Measurements from ENCODE around the gene ITPA. TPM values are rescaled to one million over a fixed set of nuclear protein-coding genes. Genes with fewer than 3 reads are reported as not detected.

The ITPA gene
- total and polyA plus RNA-seq, 10 of the 15 experiments (the other 5 are each of a cell fraction or from before 2014, with no cell fraction given), result 5.5 to 124 (median 66.3) TPM

DNA sequence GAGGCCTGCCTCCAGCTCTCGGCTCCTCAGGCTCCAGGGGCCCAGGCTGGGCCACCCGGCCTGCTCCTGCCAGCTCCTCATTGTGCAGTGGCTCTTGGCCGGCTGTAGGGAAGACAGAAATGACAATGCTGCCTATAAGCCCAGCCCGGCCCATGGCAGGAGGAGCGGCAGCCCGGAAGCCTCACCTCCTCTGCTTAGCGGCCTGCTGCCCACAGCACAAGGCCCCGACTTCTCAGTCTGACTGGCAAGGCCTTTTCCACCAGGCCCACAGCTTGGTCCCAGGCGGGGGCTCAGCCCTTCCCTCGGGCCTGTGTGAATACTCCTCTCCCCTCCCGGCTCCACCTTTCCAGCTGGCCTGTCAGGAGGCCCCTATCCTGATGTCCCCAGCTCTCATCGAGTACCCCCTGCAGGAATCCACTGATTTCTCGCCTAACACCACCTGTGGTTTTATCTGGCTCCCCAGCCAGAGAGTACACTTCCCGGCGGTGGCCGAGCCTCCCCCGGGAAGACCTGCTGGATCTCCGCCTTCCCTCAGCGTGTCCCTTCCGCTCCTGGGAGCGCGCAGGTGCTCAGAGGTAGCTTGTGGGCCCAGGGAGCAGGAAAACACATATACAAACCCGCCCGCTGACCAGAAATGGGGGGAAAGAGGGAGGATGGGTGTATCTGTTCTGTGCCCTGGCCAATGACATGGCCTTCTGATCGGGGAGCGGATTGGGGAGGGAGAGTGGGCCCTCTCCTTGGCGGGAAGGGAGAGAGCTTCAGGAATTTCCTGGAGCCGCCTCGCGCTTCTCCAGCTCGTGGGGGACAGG is 5.8 kb upstream of the ITPA start:
- POLR2A ChIA-PET, result interaction anchor here (1.4 kb wide), 1 partner anchor 46 kb away, joined by 7 read pairs; no protein-coding TSS in a partner anchor
- intact Hi-C loops (cut with micrococcal nuclease; ENCODE audit: unreplicated experiment) (loop anchor here (10.0 kb wide), 1 partner anchor 159 kb away; the partner anchor contains the start of genes GNRH2 and MRPS26), in situ Hi-C loops (cut with MboI) (no loop called here)
- H3K79me2 ChIP-seq (ENCODE audit: control insufficient read depth, insufficient read depth, low read length), result peaks cover 22% of the 10 kb centered on the region
- H2AFZ ChIP-seq (ENCODE audit: control insufficient read depth, low read depth, low read length), result peak overlapping the region; percentile 99
- H3K36me3 ChIP-seq (ENCODE audit: control insufficient read depth in 2 of 2, insufficient read depth in 2 of 2, low read length in 1 of 2), result peaks cover 8 to 9% of the 10 kb centered on the region in 2 experiments; a peak in 3 of 4 replicates
- CTCF ChIA-PET, result interaction anchor here (0.7 to 1.6 kb wide), 5 partner anchors 15 to 279 kb away, joined by 3 to 7 read pairs (median 5); no protein-coding TSS in a partner anchor
- no peak for DNase-seq (ENCODE audit: low read depth, low spot score)
- TSS peak; percentile 70 for BruUV-seq (replicated peaks)
- H3K4me2 ChIP-seq (ENCODE audit: control insufficient read depth, insufficient read depth), result peak overlapping the region; percentile 89
- SMC1A ChIA-PET (ENCODE audit: uncharacterized antibody, unreplicated experiment), result interaction anchor here (0.6 to 1.1 kb wide), 2 partner anchors 14 to 16 kb away, joined by 4 to 5 read pairs; no protein-coding TSS in a partner anchor
- peak overlapping the region; percentile 89 for H3K4me3 ChIP-seq
- H3K27me3 ChIP-seq (replicated peaks in 1 of 2; ENCODE audit: control insufficient read depth in 2 of 2, insufficient read depth in 2 of 2, low read length in 1 of 2), result no peaks in the 10 kb centered on the region
- H4K20me1 ChIP-seq (ENCODE audit: control insufficient read depth, insufficient read depth), result no peaks in the 10 kb centered on the region
- peak overlapping the region; percentile 94 for H3K9ac ChIP-seq (ENCODE audit: control insufficient read depth, insufficient read depth, low read length)
- FAIRE-seq, result no peak
- RAD21 ChIA-PET (ENCODE audit: unreplicated experiment), result no interaction called here
- H3K4me1 ChIP-seq (ENCODE audit: control insufficient read depth, insufficient read depth, low read length), result peaks cover 4% of the 10 kb centered on the region
- H3K27ac ChIP-seq (ENCODE audit: control insufficient read depth, insufficient read depth), result peak overlapping the region; percentile 90
- 4% methylated on average over 31 of the region's 31 CpGs for WGBS (ENCODE audit: insufficient coverage, insufficient replicate concordance, low lambda C conversion rate, missing lambda C conversion rate)
- H3K9me3 ChIP-seq (replicated peaks; ENCODE audit: control insufficient read depth, insufficient read depth, low read length), result no peaks in the 10 kb centered on the region
- ATAC-seq, result peak; percentile 67
- TF ChIP-seq, protein P1, sequence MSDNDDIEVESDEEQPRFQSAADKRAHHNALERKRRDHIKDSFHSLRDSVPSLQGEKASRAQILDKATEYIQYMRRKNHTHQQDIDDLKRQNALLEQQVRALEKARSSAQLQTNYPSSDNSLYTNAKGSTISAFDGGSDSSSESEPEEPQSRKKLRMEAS (IDR thresholded peaks at IDR 0.05; ENCODE audit: low read depth, low read length), result no peak
- TF ChIP-seq ZNF622 (IDR thresholded peaks at IDR 0.05) (no peak), SPI1 (IDR thresholded peaks at IDR 0.05; ENCODE audit: borderline replicate concordance, insufficient read depth, low read depth, low read length) (no peak), KLF5 (IDR thresholded peaks at IDR 0.05; ENCODE audit: partially characterized antibody) (no peak), TCF7 (IDR thresholded peaks at IDR 0.05; ENCODE audit: borderline replicate concordance) (no peak), RUNX3 (IDR thresholded peaks at IDR 0.05; ENCODE audit: low read length) (peak; percentile 7), CHD4 (IDR thresholded peaks at IDR 0.05) (no peak), HDAC2 (IDR thresholded peaks at IDR 0.05) (no peak), HDGF (IDR thresholded peaks at IDR 0.05) (no peak), CBFB (IDR thresholded peaks at IDR 0.05; ENCODE audit: low read depth) (peak; percentile 10; the same call in 1 of the 2 replicates), POLR2A (IDR thresholded peaks at IDR 0.05; ENCODE audit: low read depth, low read length) (0 out of 2 replicates have a peak, but pooled peaks have one; percentile 54), ETV6 (conservative IDR thresholded peaks at IDR 0.05 in 1 of 2, IDR thresholded peaks at IDR 0.05 in 1 of 2; ENCODE audit: borderline replicate concordance in 1 of 2, low read depth in 1 of 2) (no peak), IKZF2 (IDR thresholded peaks at IDR 0.05) (peak; percentile 40 to 41; a peak in 3 of 4 replicates)
- TF ChIP-seq, protein P2, sequence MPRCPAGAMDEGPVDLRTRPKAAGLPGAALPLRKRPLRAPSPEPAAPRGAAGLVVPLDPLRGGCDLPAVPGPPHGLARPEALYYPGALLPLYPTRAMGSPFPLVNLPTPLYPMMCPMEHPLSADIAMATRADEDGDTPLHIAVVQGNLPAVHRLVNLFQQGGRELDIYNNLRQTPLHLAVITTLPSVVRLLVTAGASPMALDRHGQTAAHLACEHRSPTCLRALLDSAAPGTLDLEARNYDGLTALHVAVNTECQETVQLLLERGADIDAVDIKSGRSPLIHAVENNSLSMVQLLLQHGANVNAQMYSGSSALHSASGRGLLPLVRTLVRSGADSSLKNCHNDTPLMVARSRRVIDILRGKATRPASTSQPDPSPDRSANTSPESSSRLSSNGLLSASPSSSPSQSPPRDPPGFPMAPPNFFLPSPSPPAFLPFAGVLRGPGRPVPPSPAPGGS (IDR thresholded peaks at IDR 0.05; ENCODE audit: borderline replicate concordance, insufficient read depth, low read depth, low read length, poor library complexity, severe bottlenecking), result no peak
- TF ChIP-seq, protein P3, sequence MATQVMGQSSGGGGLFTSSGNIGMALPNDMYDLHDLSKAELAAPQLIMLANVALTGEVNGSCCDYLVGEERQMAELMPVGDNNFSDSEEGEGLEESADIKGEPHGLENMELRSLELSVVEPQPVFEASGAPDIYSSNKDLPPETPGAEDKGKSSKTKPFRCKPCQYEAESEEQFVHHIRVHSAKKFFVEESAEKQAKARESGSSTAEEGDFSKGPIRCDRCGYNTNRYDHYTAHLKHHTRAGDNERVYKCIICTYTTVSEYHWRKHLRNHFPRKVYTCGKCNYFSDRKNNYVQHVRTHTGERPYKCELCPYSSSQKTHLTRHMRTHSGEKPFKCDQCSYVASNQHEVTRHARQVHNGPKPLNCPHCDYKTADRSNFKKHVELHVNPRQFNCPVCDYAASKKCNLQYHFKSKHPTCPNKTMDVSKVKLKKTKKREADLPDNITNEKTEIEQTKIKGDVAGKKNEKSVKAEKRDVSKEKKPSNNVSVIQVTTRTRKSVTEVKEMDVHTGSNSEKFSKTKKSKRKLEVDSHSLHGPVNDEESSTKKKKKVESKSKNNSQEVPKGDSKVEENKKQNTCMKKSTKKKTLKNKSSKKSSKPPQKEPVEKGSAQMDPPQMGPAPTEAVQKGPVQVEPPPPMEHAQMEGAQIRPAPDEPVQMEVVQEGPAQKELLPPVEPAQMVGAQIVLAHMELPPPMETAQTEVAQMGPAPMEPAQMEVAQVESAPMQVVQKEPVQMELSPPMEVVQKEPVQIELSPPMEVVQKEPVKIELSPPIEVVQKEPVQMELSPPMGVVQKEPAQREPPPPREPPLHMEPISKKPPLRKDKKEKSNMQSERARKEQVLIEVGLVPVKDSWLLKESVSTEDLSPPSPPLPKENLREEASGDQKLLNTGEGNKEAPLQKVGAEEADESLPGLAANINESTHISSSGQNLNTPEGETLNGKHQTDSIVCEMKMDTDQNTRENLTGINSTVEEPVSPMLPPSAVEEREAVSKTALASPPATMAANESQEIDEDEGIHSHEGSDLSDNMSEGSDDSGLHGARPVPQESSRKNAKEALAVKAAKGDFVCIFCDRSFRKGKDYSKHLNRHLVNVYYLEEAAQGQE (IDR thresholded peaks at IDR 0.05; ENCODE audit: low read depth, low read length), result no peak
- TF ChIP-seq, protein P4, sequence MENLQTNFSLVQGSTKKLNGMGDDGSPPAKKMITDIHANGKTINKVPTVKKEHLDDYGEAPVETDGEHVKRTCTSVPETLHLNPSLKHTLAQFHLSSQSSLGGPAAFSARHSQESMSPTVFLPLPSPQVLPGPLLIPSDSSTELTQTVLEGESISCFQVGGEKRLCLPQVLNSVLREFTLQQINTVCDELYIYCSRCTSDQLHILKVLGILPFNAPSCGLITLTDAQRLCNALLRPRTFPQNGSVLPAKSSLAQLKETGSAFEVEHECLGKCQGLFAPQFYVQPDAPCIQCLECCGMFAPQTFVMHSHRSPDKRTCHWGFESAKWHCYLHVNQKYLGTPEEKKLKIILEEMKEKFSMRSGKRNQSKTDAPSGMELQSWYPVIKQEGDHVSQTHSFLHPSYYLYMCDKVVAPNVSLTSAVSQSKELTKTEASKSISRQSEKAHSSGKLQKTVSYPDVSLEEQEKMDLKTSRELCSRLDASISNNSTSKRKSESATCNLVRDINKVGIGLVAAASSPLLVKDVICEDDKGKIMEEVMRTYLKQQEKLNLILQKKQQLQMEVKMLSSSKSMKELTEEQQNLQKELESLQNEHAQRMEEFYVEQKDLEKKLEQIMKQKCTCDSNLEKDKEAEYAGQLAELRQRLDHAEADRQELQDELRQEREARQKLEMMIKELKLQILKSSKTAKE (IDR thresholded peaks at IDR 0.05; ENCODE audit: low read depth, poor library complexity, severe bottlenecking), result no peak
